Activated naive CD4-positive, alpha-beta T cell treated with anti-CD3 and anti-CD28 coated beads for 36 hours (primary cell): ENCODE results near the gene UGT1A3. TPM values are rescaled to one million over a fixed set of nuclear protein-coding genes. Genes with fewer than 3 reads are reported as not detected.

ENCODE experiments used
- CTCF ChIA-PET: fragments of 350-600 bp; sonication (Branson Sonifier 250); formaldehyde crosslinking; loops from one replicate; lab custom pipeline; 2021; ENCODE audit warnings: antibody characterized with exemption; lab: Charles Lee
- DNase-seq: peaks from one replicate; pipeline ENCODE4 v3.0.0-alpha.2; 2020
- H3K27ac Mint-ChIP-seq: one replicate; pipeline ENCODE4 v1.8.0; 2021; ENCODE audit warnings: mild to moderate bottlenecking, mixed read lengths
- H3K27me3 Mint-ChIP-seq: one replicate; pipeline ENCODE4 v1.8.0; 2021; ENCODE audit warnings: low read depth, mixed read lengths
- H3K36me3 Mint-ChIP-seq: one replicate; pipeline ENCODE4 v1.8.0; 2021; ENCODE audit warnings: low read depth, mixed read lengths
- H3K4me1 Mint-ChIP-seq: one replicate; pipeline ENCODE4 v1.8.0; 2021; ENCODE audit warnings: low read depth, mixed read lengths
- H3K4me3 Mint-ChIP-seq: one replicate; pipeline ENCODE4 v1.8.0; 2021; ENCODE audit warnings: mild to moderate bottlenecking, moderate library complexity, mixed read lengths
- H3K9me3 Mint-ChIP-seq: one replicate; pipeline ENCODE4 v1.8.0; 2021; ENCODE audit warnings: mixed read lengths
- intact Hi-C: fragments of 100-400 bp; cut with micrococcal nuclease; formaldehyde crosslinking; loops from one replicate; pipeline ENCODE4 v1.15.1; 2023
- total RNA-seq, 2 experiments: library from RNA; stranded (reverse); gene quantifications; one replicate each; pipeline ENCODE4 v1.2.3, GENCODE V29; 2021

UGT1A3 gene
- total RNA-seq, 2 experiments from 2014 or later = not detected

DNA sequence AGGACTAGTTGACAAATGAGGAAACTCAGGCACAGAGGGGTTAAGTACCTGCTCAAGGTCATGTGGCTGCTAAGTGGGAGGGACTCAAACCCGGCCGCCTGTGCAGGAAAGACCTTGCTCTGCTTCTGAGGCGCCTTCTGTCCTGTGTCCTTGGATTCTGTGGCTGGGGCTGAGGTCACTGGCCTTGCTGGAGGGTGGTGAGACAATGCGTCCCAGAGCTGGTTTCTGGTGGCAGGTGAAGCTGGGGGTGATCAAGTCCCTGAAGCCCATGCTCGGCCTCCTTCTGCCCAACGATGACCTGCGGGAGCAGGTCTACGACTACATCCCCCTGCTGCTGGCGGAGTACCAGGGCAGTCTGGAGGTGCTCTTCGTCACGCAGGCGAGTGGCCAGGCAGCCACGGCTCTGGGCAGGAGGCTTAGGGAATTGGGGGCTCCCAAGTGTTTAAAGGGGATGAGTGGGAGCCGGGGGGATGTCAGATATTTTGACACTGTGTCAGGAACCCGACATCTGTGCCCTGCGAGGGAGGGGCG lies 65.4 kb downstream of the UGT1A3 start:
- intact Hi-C loops = no loop called here
- Mint-ChIP-seq H3K4me1 (no peaks in the 10 kb centered on the region), H3K4me3 (no peak overlapping the region), H3K27ac (no peak overlapping the region), H3K36me3 (no peaks in the 10 kb centered on the region), H3K27me3 (no peaks in the 10 kb centered on the region), H3K9me3 (no peaks in the 10 kb centered on the region)
- CTCF ChIA-PET = no interaction called here
- DNase-seq = no peak

DNA sequence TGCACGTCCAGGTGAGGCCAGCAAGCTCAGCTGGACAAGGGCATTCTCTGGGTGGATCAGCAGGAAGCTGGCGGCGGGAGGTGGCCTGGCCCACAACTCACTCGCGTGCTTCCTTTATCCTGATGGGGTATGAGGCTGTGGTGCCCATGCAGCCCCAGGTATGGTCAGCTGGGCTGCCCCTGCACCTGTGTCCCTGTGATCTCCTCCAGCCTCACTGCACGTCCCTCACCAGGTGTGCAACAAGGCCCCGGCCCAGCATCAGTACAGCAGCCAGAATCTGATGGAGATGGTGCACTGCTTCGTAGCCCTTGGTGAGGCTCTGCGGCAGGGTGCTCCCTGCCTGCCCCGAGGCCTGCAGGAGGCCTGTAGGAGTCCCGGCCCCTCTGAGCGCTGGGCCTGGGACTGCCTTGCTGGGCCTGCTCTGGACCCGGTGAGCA lies 66.9 kb downstream of the UGT1A3 start:
- intact Hi-C loops = no loop called here
- no peaks in the 10 kb centered on the region for H3K4me1 Mint-ChIP-seq
- H3K27me3 Mint-ChIP-seq = no peaks in the 10 kb centered on the region
- H3K4me3 Mint-ChIP-seq = no peak overlapping the region
- no peaks in the 10 kb centered on the region for H3K36me3 Mint-ChIP-seq
- no peaks in the 10 kb centered on the region for H3K9me3 Mint-ChIP-seq
- CTCF ChIA-PET = no interaction called here
- no peak overlapping the region for H3K27ac Mint-ChIP-seq
- DNase-seq = no peak

DNA sequence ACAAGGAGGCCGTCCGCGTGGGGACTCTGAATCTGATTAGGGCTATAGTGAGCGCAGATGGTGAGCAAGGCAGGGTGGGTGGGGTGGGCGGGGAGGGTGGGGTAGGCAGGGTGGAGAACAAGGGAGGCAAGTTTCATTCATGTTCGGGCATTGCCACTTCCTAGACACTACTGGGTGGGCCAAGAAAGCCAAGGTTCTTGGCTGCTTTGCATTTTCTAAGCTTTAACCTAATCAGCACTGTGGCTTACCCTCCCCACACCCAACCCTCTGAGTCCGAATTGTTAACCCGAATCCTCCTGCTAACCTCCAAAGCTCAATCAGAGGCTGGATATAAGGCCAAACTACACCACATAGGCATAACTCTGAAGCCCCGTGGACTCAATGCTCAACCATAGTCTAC lies 67.4 kb downstream of the UGT1A3 start:
- CTCF ChIA-PET = no interaction called here
- H3K36me3 Mint-ChIP-seq = no peaks in the 10 kb centered on the region
- no peaks in the 10 kb centered on the region for H3K27me3 Mint-ChIP-seq
- no peak overlapping the region for H3K4me3 Mint-ChIP-seq
- intact Hi-C loops = no loop called here
- no peaks in the 10 kb centered on the region for H3K9me3 Mint-ChIP-seq
- no peak overlapping the region for H3K27ac Mint-ChIP-seq
- no peaks in the 10 kb centered on the region for H3K4me1 Mint-ChIP-seq
- no peak for DNase-seq

DNA sequence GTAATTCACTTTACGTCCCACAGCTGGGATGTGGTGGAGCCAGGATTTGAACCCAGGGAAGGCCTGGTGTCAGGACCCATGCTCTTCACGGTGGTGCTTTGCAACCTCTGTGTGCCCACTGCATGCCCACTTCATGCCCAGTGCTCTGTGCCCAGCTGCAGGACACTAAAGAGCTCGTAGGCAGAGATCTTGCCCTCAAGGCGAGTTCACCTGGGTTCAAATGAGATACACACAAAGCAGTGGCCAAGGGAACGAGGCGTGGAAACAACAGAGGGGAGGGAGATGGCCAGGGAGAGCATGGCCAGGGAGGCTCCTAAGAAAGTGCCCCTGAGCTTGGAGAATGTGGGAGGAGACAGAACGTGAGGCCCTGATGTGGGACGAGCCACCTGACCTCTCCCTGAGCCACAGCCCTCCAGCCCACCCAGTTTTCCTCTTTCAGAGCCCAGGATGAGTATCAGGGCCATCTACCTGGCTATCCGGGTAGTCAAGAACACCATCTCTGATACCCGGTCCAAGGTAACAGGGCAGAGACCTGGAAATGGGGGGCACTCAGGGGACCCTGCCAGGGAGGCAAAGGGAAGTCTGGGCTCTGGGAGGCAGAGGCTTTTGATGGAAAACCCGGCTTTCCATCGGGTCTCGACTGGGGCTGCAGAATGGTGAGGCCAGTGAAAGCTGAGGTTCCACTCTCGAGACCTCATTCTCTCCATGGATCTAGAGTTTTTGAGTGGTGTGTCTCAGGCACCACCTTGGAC lies 69.7 kb downstream of the UGT1A3 start:
- Mint-ChIP-seq H3K27ac (no peak overlapping the region), H3K9me3 (no peaks in the 10 kb centered on the region), H3K4me1 (no peaks in the 10 kb centered on the region), H3K4me3 (no peak overlapping the region), H3K27me3 (peaks cover 3% of the 10 kb centered on the region), H3K36me3 (no peaks in the 10 kb centered on the region)
- intact Hi-C loops = no loop called here
- CTCF ChIA-PET = no interaction called here
- DNase-seq = no peak

DNA sequence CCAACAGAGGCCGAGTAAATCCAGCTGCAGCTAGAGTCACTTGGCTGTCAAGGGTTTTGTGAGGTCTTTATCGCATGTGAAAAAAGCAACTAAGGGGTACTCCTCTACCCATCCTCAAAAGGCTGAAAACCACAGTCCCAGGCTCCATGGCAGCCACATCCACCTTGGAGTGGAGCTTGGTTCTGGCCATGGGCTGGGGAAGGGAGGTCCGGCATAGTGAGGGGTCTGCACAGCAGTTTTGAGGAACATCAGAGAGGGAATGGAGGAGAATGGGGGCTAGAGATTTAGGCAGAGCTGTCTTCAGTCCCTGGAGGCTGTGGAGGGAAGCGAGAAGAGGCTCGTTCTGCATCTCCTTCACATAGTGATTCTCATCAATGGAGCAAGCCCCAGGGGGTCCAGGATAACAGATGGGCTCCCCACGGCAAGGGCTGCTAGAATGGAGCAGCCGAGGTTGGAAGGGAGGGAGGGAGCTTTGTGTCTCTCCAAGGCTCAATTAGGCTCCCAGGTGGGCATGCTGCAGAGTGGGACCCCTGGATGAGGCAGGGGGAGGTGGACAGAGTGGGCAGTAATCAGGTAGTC lies 70.3 kb downstream of the UGT1A3 start:
- no peaks in the 10 kb centered on the region for H3K9me3 Mint-ChIP-seq
- intact Hi-C loops = no loop called here
- CTCF ChIA-PET = no interaction called here
- no peak overlapping the region for H3K27ac Mint-ChIP-seq
- no peak for DNase-seq
- no peak overlapping the region for H3K4me3 Mint-ChIP-seq
- peaks cover 3% of the 10 kb centered on the region for H3K27me3 Mint-ChIP-seq
- no peaks in the 10 kb centered on the region for H3K4me1 Mint-ChIP-seq
- H3K36me3 Mint-ChIP-seq = no peaks in the 10 kb centered on the region

DNA sequence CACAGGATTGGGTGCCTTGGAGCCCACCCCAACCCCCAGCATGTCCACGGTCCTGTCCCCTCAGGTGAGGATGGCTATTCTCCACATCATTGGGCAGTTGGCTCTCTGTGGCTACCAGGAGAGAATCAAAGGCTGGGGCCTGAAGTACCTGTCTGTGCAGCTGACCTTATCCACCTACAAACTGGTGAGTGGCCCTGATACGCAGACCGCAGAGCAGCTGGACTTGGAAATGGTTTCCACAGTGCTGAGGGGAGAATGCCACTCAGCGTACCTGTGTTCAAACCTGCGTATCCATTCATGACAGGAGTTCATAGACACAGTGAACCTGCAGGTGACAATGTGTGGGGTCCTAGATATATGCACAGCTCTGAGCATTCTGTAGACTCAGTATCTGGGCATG lies 70.9 kb downstream of the UGT1A3 start:
- CTCF ChIA-PET = no interaction called here
- Mint-ChIP-seq H3K27me3 (peaks cover 3% of the 10 kb centered on the region), H3K4me1 (no peaks in the 10 kb centered on the region), H3K9me3 (no peaks in the 10 kb centered on the region), H3K27ac (no peak overlapping the region), H3K36me3 (no peaks in the 10 kb centered on the region), H3K4me3 (no peak overlapping the region)
- no peak for DNase-seq
- intact Hi-C loops = no loop called here

DNA sequence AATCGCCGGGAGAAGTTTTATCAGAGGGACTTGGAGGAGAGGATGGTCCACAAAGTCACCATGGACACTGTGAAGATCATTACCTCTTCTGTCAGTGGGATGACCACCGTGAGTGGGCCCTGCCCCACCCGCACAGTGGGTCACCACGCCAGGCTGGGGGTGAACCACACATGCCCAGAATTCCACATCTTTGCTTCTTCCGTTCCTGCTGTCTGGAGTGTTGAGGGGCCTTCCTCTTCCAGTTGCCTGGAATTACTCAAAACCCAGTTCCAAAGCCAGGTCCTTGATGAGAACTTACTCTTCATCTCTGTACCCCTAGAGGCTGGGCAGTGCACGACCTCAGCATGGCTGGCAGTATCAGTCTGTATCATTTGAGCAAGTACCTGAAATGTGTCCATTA lies 71.4 kb downstream of the UGT1A3 start:
- intact Hi-C loops = no loop called here
- Mint-ChIP-seq H3K9me3 (no peaks in the 10 kb centered on the region), H3K27ac (no peak overlapping the region), H3K4me1 (no peaks in the 10 kb centered on the region), H3K27me3 (peaks cover 3% of the 10 kb centered on the region), H3K36me3 (no peaks in the 10 kb centered on the region), H3K4me3 (no peak overlapping the region)
- CTCF ChIA-PET = no interaction called here
- no peak for DNase-seq

DNA sequence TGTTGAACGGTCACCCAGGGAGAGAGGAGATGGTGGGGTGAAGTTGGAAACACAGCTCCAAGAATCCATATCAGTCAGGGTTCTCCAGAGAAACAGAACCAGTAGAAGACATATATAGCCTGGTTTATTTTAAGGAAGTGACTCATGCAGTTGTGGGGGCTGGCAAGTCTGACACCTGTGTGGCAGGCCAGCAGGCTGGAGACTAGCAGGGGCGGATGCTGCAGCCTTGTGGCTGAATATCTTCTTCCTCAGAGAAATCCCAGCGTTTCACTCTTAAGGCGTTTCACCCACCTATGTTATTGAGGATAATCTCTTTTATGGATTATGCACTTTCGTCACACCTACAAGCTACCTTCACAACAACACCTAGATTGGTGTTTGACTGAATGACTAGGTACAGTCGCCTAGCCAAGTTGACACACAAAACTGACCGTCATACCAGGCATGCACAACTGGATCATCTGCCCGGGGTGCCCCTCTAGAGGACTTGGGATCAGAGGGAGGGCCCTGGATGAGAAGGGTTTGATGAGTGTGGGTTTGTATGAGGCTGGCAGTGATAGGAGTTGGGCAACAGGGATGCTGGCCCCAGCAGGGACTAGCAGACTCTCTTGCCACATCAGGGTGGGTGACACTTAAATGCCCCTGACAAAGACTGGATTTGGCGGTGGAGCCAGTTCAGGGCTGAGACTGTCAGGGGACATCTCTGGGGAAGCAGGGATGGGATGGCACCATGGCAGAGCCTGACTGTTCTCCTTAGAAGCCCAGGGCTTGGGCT lies 72.7 kb downstream of the UGT1A3 start:
- H3K27me3 Mint-ChIP-seq = peaks cover 3% of the 10 kb centered on the region
- DNase-seq = peak; percentile 39
- H3K36me3 Mint-ChIP-seq = no peaks in the 10 kb centered on the region
- no peak overlapping the region for H3K27ac Mint-ChIP-seq
- CTCF ChIA-PET = no interaction called here
- no peaks in the 10 kb centered on the region for H3K4me1 Mint-ChIP-seq
- H3K9me3 Mint-ChIP-seq = no peaks in the 10 kb centered on the region
- intact Hi-C loops = no loop called here
- H3K4me3 Mint-ChIP-seq = no peak overlapping the region

DNA sequence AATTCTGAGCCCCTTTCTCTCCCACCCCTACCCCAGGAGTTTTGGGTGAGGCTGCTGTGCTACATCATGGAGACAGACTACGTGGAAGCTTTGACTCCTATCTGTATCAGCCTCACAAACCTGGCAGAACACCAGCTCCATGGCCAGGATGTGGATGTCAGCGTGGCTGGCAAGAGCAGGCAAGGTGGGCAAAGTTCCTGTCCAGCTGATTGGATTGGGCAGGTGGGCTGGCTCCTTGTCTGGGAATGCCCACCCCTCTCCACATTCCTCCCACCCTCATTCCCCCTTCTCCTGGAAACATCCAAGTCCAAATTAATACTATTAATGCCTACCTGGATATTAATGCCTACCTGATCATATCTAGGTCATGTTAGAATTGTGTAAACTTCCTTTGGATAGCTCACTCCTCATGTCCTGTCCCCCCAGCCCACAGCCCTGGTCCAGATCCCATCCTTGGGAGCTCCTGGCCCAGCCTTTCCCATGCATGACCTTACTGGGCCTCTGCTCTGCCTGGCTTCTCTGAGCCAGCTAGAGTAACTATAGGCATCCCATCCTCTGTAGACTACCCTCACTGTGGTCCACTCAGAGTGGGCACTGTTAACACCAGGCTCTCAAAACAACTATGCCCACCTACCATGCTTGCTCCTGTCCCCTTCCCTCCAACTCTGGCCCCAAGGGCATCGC lies 73.4 kb downstream of the UGT1A3 start:
- CTCF ChIA-PET = no interaction called here
- Mint-ChIP-seq H3K27ac (no peak overlapping the region), H3K36me3 (no peaks in the 10 kb centered on the region), H3K4me3 (no peak overlapping the region), H3K4me1 (no peaks in the 10 kb centered on the region), H3K9me3 (no peaks in the 10 kb centered on the region), H3K27me3 (peaks cover 3% of the 10 kb centered on the region)
- intact Hi-C loops = no loop called here
- DNase-seq = no peak

DNA sequence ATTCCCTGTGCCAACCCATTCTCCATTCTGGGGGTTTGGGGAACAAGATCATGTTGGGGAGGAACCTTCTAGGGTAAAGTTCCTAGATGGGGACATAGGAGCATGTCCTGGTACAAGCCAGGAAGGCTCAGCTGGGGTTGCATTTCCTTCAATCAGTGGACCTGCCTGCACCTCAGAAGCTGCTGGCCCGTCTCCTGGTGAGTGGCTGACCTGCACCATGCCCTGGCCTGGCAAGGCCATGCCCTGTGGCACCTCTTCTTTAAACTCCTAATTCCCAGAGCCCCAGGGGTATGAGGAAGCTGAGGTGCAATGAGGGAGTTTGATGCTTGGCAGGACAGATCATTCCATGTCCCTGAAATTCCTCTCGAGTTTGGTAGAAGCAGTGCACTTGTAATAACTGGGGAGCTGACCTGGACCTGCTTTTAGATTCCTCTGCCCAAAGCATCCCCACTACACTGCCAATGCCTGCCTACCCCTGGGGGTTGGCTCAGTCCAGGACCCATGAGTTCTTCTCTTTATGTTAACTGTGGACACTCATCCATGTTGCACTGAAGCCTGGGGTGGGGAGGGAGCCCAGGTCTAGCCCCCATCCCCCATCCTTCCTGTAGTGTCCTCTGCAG lies 74.6 kb downstream of the UGT1A3 start:
- intact Hi-C loops = no loop called here
- DNase-seq = no peak
- H3K36me3 Mint-ChIP-seq = no peaks in the 10 kb centered on the region
- no peak overlapping the region for H3K4me3 Mint-ChIP-seq
- CTCF ChIA-PET = interaction anchor here (1.0 kb wide), 1 partner anchor 21 kb away, joined by 3 read pairs; no protein-coding TSS in a partner anchor
- H3K27ac Mint-ChIP-seq = no peak overlapping the region
- no peaks in the 10 kb centered on the region for H3K4me1 Mint-ChIP-seq
- H3K9me3 Mint-ChIP-seq = no peaks in the 10 kb centered on the region
- peaks cover 3% of the 10 kb centered on the region for H3K27me3 Mint-ChIP-seq

DNA sequence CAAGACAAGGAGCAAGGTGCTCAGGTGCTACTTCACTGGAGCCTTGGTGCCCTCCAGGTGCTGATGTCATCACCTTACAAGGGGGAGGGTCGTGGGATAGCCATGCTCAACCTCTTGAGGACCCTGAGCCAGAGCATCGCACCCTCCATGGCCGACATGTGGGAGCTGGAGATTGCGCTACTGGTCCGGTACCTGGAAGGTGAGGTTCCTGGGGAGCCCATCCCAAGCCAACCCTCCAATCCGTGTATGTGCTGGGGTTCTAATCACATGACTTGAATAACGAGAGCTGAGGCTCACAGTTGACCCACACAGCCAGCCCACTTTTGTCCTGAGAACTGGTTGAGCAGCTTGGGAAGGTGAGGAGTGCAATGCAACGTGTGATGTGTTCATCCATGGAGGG lies 75.2 kb downstream of the UGT1A3 start:
- Mint-ChIP-seq H3K36me3 (no peaks in the 10 kb centered on the region), H3K4me1 (no peaks in the 10 kb centered on the region), H3K4me3 (no peak overlapping the region), H3K27me3 (peaks cover 3% of the 10 kb centered on the region), H3K27ac (no peak overlapping the region), H3K9me3 (no peaks in the 10 kb centered on the region)
- DNase-seq = no peak
- intact Hi-C loops = no loop called here
- CTCF ChIA-PET = interaction anchor here (1.0 kb wide), 1 partner anchor 21 kb away, joined by 3 read pairs; no protein-coding TSS in a partner anchor
